ENCODE measurements around the gene PRDM7.
"Not testable (repeated sequence)": the region's sequence is repeated elsewhere in the genome, so short reads cannot be mapped to it uniquely, and the experiment has no call there.

- TF ChIP-seq RAD21 (IDR thresholded peaks at IDR 0.05 in 1 of 2, conservative IDR thresholded peaks at IDR 0.05 in 1 of 2; ENCODE audit: low read depth in 2 of 2, low read length in 2 of 2); CTCF (IDR thresholded peaks at IDR 0.05; ENCODE audit: control extremely low read depth in 1 of 3, insufficient read depth in 1 of 3, low read depth in 1 of 3, low read length in 3 of 3); CEBPB (IDR thresholded peaks at IDR 0.05; ENCODE audit: low read depth, low read length); TBP (IDR thresholded peaks at IDR 0.05; ENCODE audit: low read depth, low read length); TEAD4 (IDR thresholded peaks at IDR 0.05; ENCODE audit: low read depth, low read length); BRCA1 (IDR thresholded peaks at IDR 0.05; ENCODE audit: low read depth, low read length); MAX (IDR thresholded peaks at IDR 0.05); POLR2A (IDR thresholded peaks at IDR 0.05; ENCODE audit: control extremely low read depth in 1 of 2, low read depth in 2 of 2, low read length in 2 of 2); YY1 (IDR thresholded peaks at IDR 0.05; ENCODE audit: low read depth, low read length); ZNF274 (IDR thresholded peaks at IDR 0.05; ENCODE audit: borderline replicate concordance, extremely low read depth, low read length): not testable (repeated sequence)
Measured at GRCh38 chr16:90121846-90122245, 44.7 kb upstream of the PRDM7 start.

Data from H1 (cell line).